ENCODE measurements around the gene RPUSD1.

Gene RPUSD1

DNA sequence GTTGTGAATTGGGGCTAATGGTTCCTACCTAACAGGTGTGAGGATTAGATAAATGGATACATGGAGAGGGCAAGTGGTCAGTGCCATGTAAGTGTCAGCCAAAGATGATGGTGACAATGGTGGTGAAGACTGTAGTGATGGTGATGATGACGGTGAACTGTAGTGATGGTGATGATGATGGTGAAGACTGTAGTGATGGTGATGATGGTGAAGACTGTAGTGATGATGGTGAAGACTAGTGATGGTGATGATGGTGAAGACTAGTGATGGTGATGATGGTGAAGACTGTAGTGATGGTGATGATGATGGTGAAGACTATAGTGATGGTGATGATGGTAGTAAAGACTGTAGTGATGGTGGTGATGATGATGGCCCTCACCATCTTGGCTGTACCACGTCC lies 30.4 kb upstream of the RPUSD1 start:
- DNase-seq (ENCODE audit: low read depth), result no peak

DNA sequence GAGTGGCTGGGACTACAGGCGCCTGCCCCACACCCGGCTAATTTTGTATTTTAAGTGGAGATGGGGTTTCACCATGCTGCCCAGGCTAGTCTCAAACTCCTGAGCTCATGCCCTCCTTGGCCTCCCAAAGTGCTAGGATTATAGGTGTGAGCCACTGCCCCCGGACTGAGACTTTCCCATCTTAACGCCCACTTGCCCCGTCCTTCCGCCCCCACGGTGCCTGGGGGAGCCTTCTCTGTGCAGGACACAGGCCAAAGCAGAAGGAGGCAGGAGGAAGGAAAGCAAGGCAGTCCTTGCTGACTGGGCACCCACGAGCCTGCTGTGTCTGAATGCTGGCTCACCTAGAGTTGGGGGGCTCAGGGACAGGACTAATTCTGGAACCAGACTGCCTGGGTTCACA lies 30.0 kb upstream of the RPUSD1 start:
- DNase-seq (ENCODE audit: low read depth), result no peak

DNA sequence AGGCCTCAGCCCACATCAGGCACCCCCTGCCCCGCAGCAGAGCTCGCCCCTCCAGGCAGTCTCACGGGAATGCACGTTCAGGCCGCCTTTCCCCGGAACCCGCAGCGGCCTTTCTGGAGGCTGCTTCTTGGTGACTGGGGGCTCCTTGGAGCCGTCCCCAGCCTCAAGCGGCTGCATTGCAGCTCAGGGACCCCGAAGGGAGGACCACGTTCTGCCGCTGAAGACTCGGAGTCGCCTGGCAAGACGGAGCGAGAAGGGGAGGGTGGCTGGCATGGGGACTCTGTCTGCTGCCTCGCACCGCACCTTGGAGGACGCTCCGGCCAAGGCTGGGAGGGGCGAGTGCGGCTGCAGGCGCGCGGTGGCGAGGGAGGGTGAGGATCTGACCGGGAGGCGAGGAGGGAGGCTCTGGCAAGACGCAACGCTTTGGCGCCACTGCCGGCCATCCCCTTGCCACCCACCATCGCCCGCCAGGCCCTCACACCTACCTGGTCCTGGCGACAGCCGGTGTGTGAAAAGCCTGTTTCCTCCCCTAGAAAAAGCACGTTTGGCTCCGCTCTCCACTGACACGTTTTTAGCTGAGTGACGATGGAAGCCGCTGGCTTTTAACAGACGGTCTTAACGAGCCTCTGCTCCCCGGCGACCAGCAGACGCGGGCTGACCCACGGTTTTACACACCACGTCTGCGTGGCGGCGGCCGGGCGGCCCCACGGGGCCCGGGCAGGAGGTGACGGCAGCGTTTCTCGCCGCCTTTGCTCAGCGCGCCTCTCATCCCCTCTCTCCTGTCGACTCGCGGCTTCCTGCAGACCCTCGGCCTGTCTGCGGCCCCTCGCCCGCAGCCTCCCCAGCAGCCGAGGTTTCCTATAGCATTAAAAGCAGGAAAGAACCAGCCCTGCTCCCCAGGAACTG lies 29.1 kb upstream of the RPUSD1 start:
- DNase-seq (ENCODE audit: low read depth), result no peak

DNA sequence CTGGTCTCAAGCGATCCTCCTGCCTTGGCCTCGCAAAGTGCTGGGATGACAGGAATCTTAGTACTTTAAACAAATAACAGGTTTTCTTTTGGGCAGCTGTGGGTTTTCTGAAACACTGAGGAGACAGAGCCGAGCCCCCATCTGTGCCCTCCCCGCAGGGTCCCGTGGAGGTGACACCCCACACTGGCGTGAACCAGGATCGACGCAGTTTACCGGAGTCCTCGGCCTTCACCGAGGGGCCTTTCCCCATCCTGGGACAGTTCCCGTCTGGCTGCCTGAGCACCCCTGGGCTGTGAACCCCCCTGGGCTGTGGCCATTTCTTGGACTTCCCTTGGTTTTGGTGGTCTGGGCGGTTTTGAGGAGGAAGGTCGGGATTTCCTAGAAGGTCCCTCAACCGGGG lies 27.7 kb upstream of the RPUSD1 start:
- DNase-seq (ENCODE audit: low read depth), result no peak

DNA sequence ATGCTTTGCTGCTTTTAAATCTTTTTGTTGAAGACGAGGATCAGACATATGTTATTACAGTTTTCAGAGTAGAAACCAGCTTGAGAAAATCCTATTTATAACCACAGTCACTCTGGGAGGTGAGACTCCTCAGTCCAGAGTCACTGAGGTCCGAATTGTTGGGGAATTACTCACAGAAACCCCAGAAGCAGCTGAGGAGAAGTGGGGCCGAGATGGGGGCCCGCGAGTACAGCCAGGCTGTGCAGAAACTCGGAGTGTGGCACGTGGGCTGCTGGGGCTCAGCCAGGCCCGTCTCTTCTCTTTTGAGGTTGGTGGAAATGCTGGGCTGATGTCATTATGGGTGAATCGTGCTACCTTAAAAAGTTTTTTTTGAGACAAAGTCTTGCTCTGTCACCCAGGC lies 26.8 kb upstream of the RPUSD1 start:
- DNase-seq (ENCODE audit: low read depth), result no peak

DNA sequence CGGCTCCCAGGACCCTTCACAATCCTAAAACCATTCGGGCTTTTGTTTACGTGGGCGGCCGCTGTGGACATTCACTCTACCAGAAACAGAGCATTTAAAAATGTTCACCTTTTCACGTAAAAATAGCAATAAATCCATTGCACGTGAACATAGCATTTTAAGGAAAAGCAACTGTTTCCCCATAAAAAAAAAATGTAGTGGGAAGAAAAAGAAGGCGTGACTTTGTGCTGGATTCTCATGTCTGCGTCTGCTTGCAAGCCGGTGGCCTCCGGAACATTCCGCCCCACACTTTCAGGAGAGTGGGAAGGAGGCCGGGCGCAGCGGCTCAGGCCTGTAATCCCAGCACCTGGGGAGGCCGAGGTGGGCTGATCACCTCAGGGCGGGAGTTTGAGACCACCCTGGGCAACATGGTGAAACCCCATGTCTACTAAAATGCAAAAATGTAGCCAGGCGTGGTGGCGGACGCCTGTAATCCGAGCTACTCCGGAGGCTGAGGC lies 25.8 kb upstream of the RPUSD1 start:
- no peak for DNase-seq (ENCODE audit: low read depth)

DNA sequence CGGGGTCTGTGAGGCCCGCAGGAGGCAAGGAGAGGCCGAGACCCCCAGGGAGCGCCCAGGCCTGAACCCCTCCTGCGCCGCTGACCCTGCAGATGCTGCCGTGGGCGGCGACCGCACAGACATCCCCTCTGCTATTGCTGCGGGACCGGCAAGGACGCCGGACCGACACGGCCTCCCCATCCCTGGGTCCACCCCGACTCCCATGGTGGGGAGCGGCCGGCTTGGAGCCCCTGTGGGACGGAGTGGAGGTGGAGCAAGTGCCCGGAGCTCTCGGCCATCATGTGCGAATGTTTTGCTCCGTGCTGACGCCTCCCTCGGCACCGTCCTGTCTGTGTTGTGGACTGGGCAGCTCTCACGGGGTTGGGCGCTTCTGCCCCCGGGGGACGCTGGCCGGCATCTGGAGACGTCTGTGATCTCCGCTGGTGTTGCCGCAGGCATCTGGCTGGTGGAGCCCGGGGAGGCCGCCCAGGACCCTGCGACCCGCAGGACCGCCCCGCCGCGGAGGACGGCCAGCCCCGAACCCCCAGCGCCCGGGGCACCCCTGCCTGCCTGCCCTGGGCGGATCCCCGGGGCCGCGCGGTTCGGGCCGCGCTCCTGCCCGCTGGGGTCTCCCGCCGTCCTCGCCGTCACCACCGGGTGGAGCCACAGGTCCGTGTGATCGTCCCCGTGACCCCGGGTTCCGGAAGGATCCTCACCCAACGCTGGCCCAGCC lies 25.2 kb upstream of the RPUSD1 start:
- DNase-seq (ENCODE audit: low read depth), result peak; percentile 62

DNA sequence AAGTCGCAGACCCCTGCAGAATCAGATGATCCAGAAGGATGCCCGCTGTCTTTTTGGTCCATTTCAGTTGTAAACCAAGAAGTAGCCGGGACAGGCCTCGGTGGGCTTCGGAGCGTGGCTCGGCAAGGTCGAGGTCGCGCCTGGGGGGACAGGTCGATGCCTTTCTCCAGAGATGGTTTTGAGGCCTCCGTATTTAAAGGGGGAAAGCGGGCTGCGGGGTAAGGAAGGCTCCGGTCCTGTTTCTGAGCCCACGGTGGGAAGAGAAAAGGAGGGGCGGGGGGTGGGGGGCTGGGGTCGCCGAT lies 19.9 kb upstream of the RPUSD1 start:
- DNase-seq (ENCODE audit: low read depth), result no peak

DNA sequence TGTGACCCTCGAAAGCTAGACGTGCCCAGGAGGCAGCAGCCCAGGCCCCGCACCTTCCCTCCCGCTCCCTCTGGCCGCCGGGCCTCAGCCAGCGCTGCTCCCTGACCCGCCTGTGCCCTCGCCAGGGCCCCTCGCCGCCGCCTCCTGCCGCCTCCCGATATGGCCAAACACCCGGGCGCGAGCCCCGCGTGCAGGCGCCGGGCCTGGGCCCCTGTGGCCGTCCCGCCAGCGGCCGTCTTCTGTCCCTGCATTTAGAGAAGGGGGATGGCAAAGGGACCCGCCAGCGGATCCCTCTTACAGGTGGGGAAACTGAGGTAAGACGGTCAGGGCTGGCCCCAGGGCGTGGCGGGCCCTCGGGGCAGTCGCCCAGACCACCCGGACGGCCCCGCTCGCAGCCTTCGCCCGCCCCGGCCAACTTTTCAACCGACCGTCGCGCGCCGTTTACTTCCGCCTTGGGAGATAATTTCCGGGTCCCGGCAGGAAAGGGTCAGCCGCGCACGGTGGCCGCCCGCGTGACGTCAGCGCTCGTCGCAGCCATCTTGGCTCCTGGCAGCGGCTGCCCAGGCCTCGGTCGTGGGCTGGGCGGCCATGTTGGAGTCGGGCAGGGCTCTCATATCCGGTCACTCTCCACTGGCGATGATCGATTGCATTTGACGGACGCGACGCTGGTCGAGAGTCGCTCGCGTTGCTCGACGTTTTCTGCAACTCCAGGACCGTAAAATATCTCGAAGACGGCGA lies 19.3 kb upstream of the RPUSD1 start:
- DNase-seq (ENCODE audit: low read depth), result peak; percentile 82

DNA sequence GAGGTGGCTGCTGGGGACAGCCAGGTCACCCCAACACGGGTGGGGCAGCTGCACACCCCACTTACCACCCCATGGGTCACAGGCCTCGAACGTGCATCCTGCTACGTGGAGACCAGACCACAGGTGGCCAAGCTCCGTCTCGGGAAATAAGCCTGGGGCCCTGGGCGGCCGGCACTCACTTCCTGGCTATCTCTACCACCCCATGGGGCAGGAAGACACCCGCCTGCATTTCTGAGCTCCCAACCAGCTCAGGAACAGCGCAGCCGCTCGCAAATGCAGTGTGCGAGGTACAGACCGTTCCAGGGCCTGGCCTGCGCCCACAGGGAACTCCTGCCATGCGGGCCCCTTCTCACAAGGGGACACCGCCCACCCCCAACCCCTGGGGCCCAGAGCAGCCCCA lies 17.3 kb upstream of the RPUSD1 start:
- no peak for DNase-seq (ENCODE audit: low read depth)

DNA sequence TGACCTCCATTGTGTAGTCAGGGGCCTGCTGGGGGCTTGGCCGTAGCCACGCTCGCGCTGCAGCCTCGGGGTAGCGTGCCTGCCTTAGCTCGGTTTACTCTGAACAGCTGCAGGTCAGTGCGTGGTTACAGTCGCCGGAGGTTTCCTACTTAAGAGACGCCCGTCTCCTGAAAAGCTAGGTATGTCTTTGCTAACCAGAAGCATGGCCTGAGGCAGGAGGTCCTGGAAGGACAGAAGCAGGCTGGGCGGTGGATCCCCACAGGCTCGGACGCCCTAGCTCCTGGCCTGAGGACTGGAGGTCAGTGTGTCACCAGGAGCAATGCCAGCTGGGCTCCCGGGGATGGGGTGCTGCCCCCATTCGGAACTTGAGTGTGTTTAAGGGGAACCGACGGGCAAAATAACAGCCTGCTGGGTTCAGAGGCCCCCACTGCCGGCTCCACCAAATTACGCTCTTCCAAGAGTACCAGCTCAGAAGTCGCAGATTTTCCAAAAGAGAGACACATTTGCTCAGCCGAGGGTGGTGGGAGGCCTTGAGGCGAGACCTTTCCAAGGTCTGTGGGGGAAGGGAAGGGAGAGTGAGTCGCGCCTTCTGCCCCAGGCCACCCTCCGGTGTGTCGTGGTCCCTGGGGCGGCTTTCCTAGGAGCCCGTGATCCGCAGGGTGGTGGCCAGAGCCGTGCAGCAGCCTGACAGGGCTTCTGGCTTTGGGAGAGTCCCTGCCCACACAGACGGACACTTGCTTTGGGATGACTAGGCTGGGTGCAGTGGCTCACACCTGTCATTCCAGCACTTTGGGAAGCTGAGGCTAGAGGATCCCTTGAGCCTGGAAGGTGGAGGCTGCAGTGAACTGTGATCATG lies 16.2 kb upstream of the RPUSD1 start:
- DNase-seq (ENCODE audit: low read depth), result no peak

DNA sequence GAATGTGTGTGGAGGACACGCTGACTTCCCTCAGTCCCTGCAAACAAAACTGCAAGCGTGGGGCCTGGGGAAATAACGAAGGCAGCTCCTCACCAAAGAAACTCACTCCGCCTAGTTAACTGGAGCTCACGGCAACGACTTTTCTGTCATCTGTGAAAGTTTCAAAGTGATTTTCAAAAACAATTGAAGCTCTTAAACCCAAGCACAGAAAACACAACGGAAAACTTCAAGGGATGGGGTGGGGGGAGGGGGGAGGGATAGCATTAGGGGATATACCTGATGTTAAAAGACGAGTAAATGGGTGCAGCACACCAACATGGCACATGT lies 15.5 kb upstream of the RPUSD1 start:
- no peak for DNase-seq (ENCODE audit: low read depth)

DNA sequence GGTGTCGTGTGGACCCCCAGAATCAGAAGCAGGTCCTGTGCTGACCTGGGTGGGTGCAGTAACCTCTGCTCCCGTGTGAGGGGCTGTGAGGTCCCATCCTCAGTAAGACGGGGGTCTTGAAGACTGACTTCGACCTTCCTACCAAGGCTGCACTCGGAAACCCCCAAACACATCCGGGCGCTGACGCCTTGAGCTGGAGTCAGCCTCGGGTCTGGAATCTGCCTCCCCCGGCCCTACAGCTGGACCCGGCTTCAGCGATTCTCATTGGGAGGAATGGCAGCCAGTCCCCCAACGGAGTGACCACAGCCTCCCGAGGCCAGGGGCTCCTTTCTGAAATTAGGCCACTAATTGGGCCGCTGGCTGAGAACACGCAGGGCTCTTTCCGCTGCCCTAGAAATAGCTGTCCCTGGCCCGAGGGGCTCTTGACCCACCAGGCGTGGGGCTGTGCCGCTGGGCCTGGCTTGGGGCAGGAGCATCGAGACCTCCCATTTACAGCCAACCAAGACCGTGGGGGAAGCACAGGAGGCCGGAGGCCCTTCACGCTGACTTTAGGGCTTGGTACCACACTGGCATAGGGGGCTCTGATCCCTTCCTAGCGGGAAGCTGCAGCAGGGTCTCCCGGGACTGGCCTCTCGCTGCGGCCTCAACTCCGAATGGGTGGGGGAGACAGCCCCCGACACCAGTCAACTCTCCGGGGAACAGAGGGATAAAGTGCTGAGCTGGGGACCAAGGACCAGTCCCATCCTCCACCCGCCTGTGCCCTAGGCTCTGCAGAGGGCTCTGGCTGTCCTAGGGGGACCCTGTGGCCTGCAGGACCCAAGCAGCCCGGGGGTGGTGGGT lies 15.0 kb upstream of the RPUSD1 start:
- DNase-seq (ENCODE audit: low read depth), result no peak

DNA sequence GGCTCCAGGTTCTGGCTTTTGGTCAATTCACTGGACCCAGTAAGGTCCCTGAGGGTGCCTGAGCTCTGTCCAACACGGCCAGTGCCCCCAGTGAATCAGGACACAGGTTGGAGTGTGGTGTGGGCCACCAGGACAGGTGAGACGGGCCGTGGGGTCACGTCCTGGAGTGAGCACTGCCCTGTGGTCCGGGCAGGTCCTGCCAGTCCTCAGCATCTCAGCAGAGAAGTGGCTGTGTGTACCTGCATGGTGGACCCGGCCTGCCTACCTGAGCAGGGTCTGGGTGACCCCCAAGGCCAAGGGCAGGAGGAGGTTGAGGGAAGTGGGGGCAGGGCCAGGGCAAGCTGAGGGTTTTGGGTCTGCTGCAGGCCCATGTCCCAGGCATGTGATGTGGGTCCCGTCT lies 14.3 kb upstream of the RPUSD1 start:
- DNase-seq (ENCODE audit: low read depth), result no peak

DNA sequence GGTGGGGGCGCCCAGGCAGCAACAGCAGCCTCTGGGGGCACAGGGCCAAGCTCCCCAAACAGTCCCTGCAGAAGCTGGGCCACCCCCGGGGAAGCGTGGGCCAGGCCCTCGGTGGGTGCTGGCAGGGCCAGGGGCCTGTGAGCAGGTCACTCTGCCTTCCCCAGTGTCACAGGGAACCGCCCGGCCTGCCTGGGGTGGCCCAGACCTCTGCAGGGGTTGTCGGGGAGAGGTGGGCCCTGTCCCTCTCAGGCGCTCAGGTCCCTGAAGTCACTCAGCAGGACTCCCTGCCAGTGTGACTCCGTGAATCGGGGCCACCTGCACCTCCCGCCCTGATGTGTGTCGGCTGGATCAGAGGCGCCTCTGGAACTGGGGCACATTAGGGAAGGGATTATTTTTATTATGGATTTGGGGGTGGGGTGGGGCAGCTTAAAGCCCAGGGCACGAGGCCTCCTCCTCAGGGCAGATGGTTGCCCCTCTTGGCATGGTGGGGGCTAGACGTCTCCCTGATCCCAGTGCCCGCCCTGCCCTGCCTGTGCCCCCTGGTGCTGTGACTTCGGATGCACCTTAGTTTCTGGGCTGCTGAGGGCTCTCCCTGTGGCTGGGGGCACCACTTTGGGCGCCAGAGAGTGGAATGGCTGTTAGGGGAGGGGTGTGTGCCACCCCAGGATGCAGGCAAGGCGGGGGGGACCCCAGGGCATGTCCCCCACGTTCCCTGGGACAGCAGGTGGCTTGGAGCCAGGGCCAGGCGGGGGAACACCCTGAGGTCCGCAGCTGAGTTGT lies 13.6 kb upstream of the RPUSD1 start:
- DNase-seq (ENCODE audit: low read depth), result no peak

DNA sequence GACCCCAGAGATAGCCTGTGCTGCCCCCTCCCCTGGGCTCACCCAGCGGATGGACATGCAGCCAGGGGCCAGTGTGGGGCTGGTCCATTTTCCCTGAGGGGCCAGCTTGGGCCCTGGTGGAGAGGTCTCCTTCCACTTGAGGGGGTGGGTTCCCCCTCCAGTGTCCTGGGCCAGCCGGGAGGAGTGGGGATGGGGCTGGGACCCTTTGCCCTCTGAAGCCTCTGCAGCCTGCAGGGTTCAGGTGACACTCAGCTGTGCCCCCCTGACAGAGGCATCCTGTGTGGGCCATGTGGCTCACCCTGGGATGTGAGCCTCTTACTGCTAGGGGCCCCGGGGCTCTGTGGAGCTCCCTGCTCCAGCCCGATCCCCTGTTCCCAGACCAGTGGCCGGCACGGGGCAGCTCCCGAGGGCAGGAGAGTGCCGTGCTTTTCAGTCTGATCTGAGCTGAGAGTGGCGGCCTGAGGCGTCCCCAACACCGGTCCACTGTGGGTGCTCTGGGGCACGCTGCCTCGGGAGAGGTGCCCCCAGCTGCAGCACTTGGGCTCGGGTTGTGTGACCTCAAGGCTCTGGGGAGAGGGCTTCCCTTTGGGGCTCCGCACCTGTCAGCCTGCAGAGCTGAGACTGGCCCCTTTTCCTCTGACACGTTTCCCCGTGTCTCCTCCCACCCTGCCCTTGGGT lies 12.8 kb upstream of the RPUSD1 start:
- no peak for DNase-seq (ENCODE audit: low read depth)

DNA sequence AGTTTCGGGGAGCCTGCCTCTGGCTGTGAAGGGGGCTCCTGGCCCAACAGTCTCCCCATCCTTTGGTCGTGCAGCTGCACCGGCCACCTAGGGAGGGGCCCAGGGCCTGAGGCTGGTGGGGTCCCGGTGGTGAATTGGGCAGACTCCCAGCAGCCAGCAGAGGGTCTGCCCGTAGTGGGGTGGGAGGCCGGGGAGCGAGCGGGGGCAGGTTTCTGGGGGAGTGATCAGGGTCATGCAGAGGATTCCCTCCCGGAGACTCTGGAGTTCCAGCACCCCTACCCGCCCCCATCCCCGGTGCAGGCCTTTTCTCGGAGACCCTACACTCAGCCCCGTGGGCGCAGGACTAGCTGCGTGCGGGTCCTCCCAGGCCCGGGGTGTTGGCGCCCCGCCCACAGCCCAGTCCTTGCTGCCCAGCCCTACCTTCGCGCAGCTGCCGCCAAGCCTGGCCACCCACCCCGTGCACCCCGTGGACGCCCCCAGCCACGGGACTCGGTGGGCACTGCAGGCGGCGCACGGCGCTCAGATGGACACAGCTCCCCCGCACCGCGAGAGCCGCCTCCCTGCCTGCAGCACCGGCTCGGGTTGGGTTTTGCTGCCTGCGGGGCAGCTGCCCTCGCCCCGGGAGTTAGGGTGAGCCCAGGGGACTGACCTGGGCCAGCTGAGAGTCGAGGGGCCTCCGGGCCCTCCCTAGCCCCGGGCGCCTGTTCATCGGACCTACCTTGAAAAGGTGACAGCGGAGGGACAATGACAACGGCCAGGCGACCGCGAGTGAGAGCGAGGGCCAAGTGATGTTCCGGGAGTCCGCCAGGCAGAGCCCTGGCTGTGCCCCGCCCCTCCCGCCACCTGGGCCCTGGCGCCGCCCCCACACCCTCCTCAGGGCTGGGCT lies 12.0 kb upstream of the RPUSD1 start, which contains the start of gene GNG13:
Gene GNG13, minus strand, starts transcription at position 787 of the 886 bp plus-strand sequence. CDS start 1,657 bp downstream, outside the sequence.
- no peak for DNase-seq (ENCODE audit: low read depth)

DNA sequence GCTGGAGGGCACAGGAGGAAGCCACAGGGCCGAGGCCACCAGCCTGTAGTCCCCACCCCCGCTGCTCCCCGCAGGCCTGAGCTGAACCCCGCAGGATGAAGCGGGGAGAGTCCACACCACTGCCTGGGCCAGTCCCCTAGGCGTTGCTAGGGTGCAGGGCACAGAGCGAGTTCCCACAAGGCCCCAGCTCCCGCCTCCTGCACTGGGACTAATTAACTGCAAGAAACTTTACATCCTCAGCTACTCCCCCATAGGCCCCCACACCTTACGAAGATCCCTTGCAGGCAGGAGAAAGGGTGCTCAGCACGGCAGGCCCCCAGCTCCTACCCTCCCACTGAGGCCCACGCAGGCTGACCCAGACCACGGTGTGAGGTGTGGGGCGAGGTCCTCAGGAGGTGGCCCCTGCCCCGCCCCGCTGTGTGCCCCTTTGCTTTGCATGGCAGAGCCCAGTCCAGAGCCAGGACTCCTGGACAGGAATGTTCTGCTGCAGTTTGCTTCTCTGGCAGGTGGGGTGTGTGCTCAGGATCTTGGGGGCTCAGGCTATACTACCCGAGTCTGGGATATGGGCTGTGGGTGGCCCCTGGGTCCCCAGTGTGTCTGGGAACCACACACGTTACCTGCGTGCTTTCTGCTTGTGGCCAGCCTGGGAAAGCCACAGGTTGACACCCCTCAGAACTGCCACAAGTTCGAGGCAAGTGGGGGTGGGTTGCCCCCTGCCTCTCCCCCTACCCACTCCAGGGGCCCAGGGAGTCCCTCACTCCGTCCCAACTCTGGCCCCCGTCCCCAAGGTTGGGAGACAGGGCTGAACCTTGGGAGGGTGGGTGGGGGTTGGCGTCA lies 11.1 kb upstream of the RPUSD1 start:
- no peak for DNase-seq (ENCODE audit: low read depth)
